Measurements from ENCODE around the gene ZC3H11A. TPM values are rescaled to one million over a fixed set of nuclear protein-coding genes. Genes with fewer than 3 reads are reported as not detected.

Gene ZC3H11A
- total and polyA plus RNA-seq, 2 of the 13 experiments (the other 11 are each of a cell fraction or from before 2014, with no cell fraction given), result 56.9 to 59.7 TPM

DNA sequence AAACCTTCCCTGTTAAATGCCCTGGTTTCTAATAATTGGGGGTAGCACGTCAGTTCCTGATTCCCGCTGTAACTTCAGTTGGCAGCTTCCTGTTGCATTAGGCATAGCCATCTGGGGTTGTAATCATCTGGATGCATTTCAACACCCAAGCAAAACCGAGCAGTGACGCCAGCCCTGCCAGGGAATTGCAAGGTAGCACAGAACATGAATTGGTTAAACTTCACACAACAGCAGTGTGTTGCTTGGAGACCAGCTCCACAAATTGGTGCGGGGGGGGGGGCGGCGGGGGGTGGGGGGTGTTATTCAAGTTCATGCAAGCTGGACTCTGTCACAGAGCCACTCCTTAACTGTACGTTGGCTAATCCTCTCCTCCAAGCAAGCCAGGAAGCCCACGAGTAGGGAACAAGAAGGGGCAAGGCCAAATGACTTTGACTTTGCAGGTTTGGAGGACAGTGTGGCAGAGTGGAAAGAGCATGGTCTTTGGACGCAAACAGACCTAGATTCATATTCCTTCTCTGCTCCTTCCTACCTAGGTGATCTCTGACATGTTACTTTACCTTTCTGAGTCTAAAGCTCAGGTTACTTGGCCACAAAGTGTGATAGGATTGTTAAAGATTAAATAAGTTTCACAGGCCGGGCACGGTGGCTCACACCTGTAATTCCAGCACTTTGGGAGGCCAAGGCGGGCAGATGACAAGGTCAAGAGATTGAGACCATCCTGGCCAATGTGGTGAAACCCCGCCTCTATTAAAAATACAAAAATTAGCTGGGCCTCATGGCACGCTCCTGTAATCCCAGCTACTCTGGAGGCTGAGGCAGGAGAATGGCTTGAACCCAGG lies 25.7 kb upstream of the ZC3H11A start (continued):
- TF ChIP-seq, protein P1, sequence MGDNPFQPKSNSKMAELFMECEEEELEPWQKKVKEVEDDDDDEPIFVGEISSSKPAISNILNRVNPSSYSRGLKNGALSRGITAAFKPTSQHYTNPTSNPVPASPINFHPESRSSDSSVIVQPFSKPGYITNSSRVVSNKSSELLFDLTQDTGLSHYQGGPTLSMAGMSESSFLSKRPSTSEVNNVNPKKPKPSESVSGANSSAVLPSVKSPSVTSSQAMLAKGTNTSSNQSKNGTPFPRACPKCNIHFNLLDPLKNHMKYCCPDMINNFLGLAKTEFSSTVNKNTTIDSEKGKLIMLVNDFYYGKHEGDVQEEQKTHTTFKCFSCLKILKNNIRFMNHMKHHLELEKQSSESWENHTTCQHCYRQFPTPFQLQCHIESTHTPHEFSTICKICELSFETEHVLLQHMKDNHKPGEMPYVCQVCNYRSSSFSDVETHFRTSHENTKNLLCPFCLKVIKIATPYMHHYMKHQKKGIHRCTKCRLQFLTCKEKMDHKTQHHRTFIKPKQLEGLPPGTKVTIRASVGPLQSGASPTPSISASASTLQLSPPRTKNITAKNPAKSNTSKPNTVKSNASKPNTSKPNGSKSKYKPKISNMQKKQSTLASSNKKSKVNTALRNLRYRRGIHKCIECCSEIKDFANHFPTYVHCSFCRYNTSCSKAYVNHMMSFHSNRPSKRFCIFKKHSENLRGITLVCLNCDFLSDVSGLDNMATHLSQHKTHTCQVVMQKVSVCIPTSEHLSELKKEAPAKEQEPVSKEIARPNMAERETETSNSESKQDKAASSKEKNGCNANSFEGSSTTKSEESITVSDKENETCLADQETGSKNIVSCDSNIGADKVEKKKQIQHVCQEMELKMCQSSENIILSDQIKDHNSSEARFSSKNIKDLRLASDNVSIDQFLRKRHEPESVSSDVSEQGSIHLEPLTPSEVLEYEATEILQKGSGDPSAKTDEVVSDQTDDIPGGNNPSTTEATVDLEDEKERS (CRISPR knock-in tag; IDR thresholded peaks at IDR 0.05), result no peak
- TF ChIP-seq, protein P2, sequence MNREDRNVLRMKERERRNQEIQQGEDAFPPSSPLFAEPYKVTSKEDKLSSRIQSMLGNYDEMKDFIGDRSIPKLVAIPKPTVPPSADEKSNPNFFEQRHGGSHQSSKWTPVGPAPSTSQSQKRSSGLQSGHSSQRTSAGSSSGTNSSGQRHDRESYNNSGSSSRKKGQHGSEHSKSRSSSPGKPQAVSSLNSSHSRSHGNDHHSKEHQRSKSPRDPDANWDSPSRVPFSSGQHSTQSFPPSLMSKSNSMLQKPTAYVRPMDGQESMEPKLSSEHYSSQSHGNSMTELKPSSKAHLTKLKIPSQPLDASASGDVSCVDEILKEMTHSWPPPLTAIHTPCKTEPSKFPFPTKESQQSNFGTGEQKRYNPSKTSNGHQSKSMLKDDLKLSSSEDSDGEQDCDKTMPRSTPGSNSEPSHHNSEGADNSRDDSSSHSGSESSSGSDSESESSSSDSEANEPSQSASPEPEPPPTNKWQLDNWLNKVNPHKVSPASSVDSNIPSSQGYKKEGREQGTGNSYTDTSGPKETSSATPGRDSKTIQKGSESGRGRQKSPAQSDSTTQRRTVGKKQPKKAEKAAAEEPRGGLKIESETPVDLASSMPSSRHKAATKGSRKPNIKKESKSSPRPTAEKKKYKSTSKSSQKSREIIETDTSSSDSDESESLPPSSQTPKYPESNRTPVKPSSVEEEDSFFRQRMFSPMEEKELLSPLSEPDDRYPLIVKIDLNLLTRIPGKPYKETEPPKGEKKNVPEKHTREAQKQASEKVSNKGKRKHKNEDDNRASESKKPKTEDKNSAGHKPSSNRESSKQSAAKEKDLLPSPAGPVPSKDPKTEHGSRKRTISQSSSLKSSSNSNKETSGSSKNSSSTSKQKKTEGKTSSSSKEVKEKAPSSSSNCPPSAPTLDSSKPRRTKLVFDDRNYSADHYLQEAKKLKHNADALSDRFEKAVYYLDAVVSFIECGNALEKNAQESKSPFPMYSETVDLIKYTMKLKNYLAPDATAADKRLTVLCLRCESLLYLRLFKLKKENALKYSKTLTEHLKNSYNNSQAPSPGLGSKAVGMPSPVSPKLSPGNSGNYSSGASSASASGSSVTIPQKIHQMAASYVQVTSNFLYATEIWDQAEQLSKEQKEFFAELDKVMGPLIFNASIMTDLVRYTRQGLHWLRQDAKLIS (CRISPR knock-in tag; IDR thresholded peaks at IDR 0.05), result no peak
- TF ChIP-seq ZNF350 (CRISPR knock-in tag; IDR thresholded peaks at IDR 0.05; ENCODE audit: borderline replicate concordance, low read depth), result no peak
- no peak for TF ChIP-seq EED (CRISPR knock-in tag; IDR thresholded peaks at IDR 0.05)
- TF ChIP-seq ZNF605 (CRISPR knock-in tag; IDR thresholded peaks at IDR 0.05), result no peak
